ENCODE measurements around the gene CCDC73. TPM values are rescaled to one million over a fixed set of nuclear protein-coding genes. Genes with fewer than 3 reads are reported as not detected.

Gene CCDC73
- total and polyA plus RNA-seq, 2 donors from 2014 or later, result 0.25 to 0.47 TPM

DNA sequence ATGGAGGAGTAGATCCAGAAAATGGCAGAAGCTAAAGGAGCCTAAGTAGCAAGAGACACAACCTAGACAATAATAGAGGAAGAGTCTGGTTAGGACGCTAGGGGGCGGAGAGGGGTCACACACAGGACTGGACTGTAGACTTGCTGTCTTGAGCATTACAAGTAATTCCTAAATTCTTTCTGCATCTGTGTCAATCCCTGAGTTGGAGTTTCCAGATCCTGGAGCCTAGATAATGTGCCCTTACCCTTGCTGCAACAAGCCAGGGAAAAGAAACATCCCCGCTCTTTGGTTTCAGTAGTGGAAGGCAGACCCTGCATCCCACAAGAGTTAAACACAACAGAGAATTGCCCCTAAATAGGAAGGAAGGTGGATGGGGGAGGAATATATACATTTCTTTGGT, 14.9 kb upstream of the CCDC73 start:
- peak; percentile 65 for FAIRE-seq
- H3K4me1 ChIP-seq (ENCODE audit: control insufficient read depth in 2 of 3, insufficient read depth in 2 of 3, low read depth in 1 of 3, low read length in 3 of 3), result no peaks in the 10 kb centered on the region
- H3K27ac ChIP-seq (ENCODE audit: low read depth in 2 of 2, low read length in 2 of 2), result no peak overlapping the region
- H3K27me3 ChIP-seq (ENCODE audit: control insufficient read depth, insufficient read depth, low read length), result no peaks in the 10 kb centered on the region
- no peaks in the 10 kb centered on the region for H3K36me3 ChIP-seq (ENCODE audit: control insufficient read depth in 2 of 3, insufficient read depth in 3 of 3, low read length in 3 of 3)
- no peak overlapping the region for H3K9ac ChIP-seq (ENCODE audit: low read length in 3 of 3)
- intact Hi-C loops (cut with DNase I), result no loop called here
- no peak overlapping the region for H3K4me3 ChIP-seq (ENCODE audit: low read length in 3 of 3)
- H3K9me3 ChIP-seq (ENCODE audit: control insufficient read depth in 2 of 3, insufficient read depth in 1 of 3, low read length in 3 of 3), result no peaks in the 10 kb centered on the region
- DNase-seq, result peak in 4 of 5 donors; percentile 74 to 87 (median 82)
- TF ChIP-seq, protein P1, sequence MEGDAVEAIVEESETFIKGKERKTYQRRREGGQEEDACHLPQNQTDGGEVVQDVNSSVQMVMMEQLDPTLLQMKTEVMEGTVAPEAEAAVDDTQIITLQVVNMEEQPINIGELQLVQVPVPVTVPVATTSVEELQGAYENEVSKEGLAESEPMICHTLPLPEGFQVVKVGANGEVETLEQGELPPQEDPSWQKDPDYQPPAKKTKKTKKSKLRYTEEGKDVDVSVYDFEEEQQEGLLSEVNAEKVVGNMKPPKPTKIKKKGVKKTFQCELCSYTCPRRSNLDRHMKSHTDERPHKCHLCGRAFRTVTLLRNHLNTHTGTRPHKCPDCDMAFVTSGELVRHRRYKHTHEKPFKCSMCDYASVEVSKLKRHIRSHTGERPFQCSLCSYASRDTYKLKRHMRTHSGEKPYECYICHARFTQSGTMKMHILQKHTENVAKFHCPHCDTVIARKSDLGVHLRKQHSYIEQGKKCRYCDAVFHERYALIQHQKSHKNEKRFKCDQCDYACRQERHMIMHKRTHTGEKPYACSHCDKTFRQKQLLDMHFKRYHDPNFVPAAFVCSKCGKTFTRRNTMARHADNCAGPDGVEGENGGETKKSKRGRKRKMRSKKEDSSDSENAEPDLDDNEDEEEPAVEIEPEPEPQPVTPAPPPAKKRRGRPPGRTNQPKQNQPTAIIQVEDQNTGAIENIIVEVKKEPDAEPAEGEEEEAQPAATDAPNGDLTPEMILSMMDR (IDR thresholded peaks at IDR 0.05; ENCODE audit: borderline replicate concordance, extremely low read depth, insufficient read depth), result peak; percentile 64

DNA sequence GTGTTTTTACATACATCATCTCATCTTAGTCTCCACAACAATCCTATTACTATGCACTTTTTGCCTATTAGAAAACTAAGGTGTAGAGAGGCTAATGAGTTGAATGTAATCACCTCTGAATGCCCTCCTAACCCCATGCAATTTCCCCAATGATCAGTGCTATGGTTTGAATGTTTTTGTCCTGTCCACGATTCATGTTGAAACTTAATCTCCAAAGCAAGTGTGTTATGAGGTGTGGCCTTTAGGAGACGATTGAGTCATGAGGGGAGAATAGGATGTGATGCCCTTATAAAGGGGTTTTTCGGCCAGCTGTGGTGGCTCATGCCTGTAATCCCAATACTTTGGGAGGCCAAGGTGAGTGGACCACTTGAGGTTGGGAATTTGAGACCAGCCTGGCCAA, 2.0 kb upstream of the CCDC73 start:
- H3K27me3 ChIP-seq (ENCODE audit: control insufficient read depth, insufficient read depth, low read length), result no peaks in the 10 kb centered on the region
- H3K4me3 ChIP-seq (ENCODE audit: low read length in 3 of 3), result no peak overlapping the region
- TF ChIP-seq, protein P1 (IDR thresholded peaks at IDR 0.05; ENCODE audit: borderline replicate concordance, extremely low read depth, insufficient read depth), result no peak
- no peaks in the 10 kb centered on the region for H3K9me3 ChIP-seq (ENCODE audit: control insufficient read depth in 2 of 3, insufficient read depth in 1 of 3, low read length in 3 of 3)
- H3K4me1 ChIP-seq (ENCODE audit: control insufficient read depth in 2 of 3, insufficient read depth in 2 of 3, low read depth in 1 of 3, low read length in 3 of 3), result no peaks in the 10 kb centered on the region
- H3K27ac ChIP-seq (ENCODE audit: low read depth in 2 of 2, low read length in 2 of 2), result no peak overlapping the region
- H3K9ac ChIP-seq (ENCODE audit: low read length in 3 of 3), result no peak overlapping the region
- FAIRE-seq (no peak), DNase-seq (no peak)
- H3K36me3 ChIP-seq (ENCODE audit: control insufficient read depth in 2 of 3, insufficient read depth in 3 of 3, low read length in 3 of 3), result no peaks in the 10 kb centered on the region
- intact Hi-C loops (cut with DNase I), result loop anchor here (10.0 kb wide), 1 partner anchor 472 kb away; no protein-coding TSS in a partner anchor

DNA sequence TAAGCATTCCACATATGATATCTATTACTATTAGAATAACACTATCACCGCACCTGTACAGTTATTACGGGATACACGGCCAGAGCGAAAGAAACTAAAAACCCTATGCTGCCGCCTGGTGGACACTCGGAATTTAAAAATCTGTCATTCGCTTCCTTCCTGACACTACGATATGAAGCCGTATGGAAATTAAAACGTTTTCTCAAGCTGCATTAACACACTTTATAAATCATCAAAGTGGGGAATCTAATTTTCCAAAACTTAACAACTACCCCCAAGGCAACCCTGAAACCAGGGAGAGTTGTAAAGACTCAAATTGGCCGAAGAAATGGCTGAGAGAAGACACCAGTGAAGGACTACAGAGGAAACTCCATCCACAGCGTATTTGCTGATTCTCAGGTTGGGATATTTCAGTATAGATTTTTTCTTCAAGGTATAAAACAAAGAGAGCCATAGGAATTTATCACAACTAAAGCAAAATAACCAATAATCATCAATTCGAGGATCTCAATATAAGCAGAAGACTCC, 1.4 kb downstream of the CCDC73 start:
- FAIRE-seq, result peak; percentile 90
- TF ChIP-seq, protein P1 (IDR thresholded peaks at IDR 0.05; ENCODE audit: borderline replicate concordance, extremely low read depth, insufficient read depth), result peak; percentile 78
- Histone ChIP-seq H3K9ac (ENCODE audit: low read length in 3 of 3) (no peak overlapping the region), H3K4me3 (ENCODE audit: low read length in 3 of 3) (peak overlapping the region in 2 of 3 donors; percentile 48 to 65), H3K27me3 (ENCODE audit: control insufficient read depth, insufficient read depth, low read length) (no peaks in the 10 kb centered on the region), H3K4me1 (ENCODE audit: control insufficient read depth in 2 of 3, insufficient read depth in 2 of 3, low read depth in 1 of 3, low read length in 3 of 3) (no peaks in the 10 kb centered on the region), H3K36me3 (ENCODE audit: control insufficient read depth in 2 of 3, insufficient read depth in 3 of 3, low read length in 3 of 3) (no peaks in the 10 kb centered on the region), H3K9me3 (ENCODE audit: control insufficient read depth in 2 of 3, insufficient read depth in 1 of 3, low read length in 3 of 3) (no peaks in the 10 kb centered on the region), H3K27ac (ENCODE audit: low read depth in 2 of 2, low read length in 2 of 2) (no peak overlapping the region)
- intact Hi-C loops (cut with DNase I), result loop anchor here (10.0 kb wide), 1 partner anchor 468 kb away; no protein-coding TSS in a partner anchor
- DNase-seq, result peak in 4 of 5 donors; percentile 61 to 83 (median 72)

Data from kidney (tissue), 14 donors.